Measurements from ENCODE around the gene NIP7. TPM values are rescaled to one million over a fixed set of nuclear protein-coding genes. Genes with fewer than 3 reads are reported as not detected.

NIP7 gene
- total RNA-seq, 8 experiments from 2014 or later = 10.2 to 44.6 (median 22.4) TPM

DNA sequence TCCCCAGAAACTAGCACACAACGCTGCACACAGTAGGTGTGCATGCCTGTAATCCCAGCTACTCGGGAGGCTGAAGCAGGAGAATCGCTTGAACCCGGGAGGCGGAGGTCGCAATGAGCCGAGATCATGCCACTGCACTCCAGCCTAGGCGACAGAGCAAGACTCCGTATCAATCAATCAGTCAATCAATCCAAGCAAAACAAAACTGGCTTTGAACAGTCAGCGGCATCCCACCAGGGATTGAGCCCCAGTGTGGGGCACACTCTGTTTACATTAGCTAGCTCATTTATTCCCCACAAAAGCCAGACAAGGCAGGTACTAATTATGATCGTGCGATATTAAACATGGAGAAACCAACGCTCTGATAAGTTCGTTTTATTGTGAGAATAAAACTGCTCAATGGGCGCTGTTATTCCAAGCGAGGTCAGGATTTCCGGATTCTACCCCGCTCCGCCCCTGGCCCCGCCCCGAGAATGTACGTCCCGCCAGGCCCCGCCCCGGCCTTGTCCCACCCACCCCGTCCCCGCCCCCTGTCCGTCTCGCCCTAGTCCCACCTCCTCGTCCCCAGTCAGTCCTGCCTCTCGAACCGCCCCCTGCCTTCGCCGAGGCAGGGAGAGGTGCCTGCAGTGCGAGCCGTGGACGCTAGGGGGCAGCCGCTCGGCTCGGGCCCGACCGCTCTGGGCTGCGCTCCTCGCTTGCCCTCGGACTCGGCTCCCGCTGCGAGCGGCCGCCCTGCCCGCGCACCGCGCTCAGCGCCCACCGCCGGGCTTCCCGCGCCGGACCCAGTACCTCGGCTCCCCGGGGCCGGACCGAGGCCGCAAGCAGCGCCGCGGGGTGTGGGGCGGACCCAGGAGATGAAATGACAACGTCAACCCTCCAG is 28.7 kb upstream of the NIP7 start, which contains the start of gene VPS4A:
Gene VPS4A (plus strand): TSS at position 698 of the 880 bp plus-strand sequence. CDS start 162 bp downstream, at position 860.
- peak; percentile 88 to 99 (median 96) for ATAC-seq (replicated peaks in 6 of 8)
- H3K4me3 ChIP-seq = peak within 1 kb of the TSS; percentile 76 to 98 (median 90)

DNA sequence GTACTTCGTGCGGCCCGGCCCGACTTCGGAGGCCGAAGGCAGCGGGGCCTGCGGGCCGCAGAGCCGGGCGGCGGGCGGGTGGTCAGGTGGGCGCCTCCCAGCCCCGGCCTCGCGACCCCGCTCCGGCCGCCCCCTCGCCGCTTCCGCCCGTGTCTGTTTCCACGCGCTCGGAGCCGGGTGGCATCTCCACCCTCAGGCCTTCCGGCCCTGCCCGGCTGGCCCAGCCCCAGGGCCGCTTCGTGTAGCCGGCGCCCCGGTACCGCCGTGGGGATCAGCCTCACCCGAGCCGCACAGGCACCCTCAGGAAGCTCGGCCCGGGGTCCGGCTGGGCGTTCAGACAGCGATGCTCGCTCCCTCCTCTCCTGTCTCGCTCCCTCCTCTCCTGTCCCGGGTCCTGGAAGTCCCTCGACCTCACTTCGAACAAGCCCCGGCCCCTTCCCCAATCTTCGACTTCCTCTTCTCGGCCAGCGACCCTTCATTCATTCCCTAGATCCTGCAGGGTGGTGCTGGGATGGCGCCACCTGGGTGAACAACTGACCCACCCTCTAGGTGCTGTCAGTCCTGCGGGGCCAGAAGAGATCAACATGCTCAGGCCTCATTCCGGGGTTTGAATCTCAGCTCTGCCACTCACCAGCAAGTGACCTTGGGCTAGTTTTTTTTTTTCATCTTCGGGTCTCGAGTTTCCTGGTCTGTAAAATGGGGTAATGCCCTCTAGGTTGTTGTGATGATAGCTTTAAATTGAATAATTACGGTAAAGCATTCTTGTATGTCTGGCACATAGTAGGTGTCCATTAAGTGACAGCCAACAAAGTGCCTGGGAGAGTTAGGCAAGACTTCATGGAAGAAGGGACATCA is 27.8 kb upstream of the NIP7 start:
- Histone ChIP-seq H3K4me1 (replicated peaks in 1 of 2) (peaks cover 6% of the 10 kb centered on the region in 2 donors), H3K27ac (peak overlapping the region; percentile 74 to 81), H3K4me3 (peak overlapping the region; percentile 76 to 98 (median 90))
- WGBS, 10 experiments = 0 to 33% (median 5%) methylated on average over 1 to 14 of the region's 59 CpGs; no CpG with 5 or more reads in 2 of the 10 experiments
- ATAC-seq (replicated peaks in 6 of 8) = peak; percentile 54 to 68 (median 60)
- in situ Hi-C loops (cut with MboI; ENCODE audit: low pct_unique_long_range_greater_than_20kb in 2 of 9, low sequenced_read_pairs in 9 of 9, unreplicated experiment in 9 of 9) = no loop called here

More for the DNA sequence above, 28.7 kb upstream of the NIP7 start, which contains the start of gene VPS4A:
- WGBS, 10 experiments = 37 to 100% (median 89%) methylated on average over 1 to 7 of the region's 70 CpGs; no CpG with 5 or more reads in 6 of the 10 experiments
- H3K27ac ChIP-seq = peak within 1 kb of the TSS; percentile 74 to 81
- peaks cover 6% of the 10 kb centered on the region in 2 donors for H3K4me1 ChIP-seq (replicated peaks in 1 of 2)
- in situ Hi-C loops (cut with MboI; ENCODE audit: low pct_unique_long_range_greater_than_20kb in 2 of 9, low sequenced_read_pairs in 9 of 9, unreplicated experiment in 9 of 9) = no loop called here

GRCh38 chr16:69313469-69313868 is 26.1 kb upstream of the NIP7 start:
- 77 to 100% (median 96%) methylated on average over 2 to 5 of the region's 5 CpGs; no CpG with 5 or more reads in 2 of the 10 experiments for WGBS, 10 experiments
- in situ Hi-C loops (cut with MboI; ENCODE audit: low pct_unique_long_range_greater_than_20kb in 2 of 9, low sequenced_read_pairs in 9 of 9, unreplicated experiment in 9 of 9) = no loop called here
- H3K4me3 ChIP-seq = no peak overlapping the region
- no peak overlapping the region for H3K27ac ChIP-seq
- ATAC-seq (replicated peaks in 6 of 8) = no peak
- H3K4me1 ChIP-seq (replicated peaks in 1 of 2) = peaks cover 6% of the 10 kb centered on the region in 2 donors

DNA sequence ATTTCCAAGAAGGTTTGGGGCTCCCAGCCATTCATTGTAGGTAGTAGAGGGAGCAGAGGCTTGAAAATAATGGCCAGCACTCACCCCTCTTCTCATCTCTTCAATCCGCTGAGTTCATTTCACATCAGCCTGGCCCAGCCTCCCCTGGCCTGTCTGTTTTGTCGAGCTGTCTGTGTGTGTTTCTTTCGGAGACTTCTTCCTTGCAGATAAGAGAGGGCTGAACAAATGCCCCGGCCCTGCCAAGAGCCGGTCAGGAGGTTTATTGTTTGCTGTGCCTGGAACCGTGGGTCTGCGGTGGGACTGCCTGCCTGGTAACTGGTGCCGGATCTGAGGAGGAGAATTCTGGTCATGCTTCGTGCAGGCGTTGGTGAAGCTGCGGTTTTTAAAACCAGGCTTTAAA is 25.0 kb upstream of the NIP7 start:
- 78 to 100% (median 95%) methylated on average over 1 to 8 of the region's 11 CpGs; no CpG with 5 or more reads in 2 of the 10 experiments for WGBS, 10 experiments
- Histone ChIP-seq H3K4me1 (replicated peaks in 1 of 2) (peaks cover 6% of the 10 kb centered on the region in 2 donors), H3K4me3 (no peak overlapping the region), H3K27ac (no peak overlapping the region)
- no peak for ATAC-seq (replicated peaks in 6 of 8)
- in situ Hi-C loops (cut with MboI; ENCODE audit: low pct_unique_long_range_greater_than_20kb in 2 of 9, low sequenced_read_pairs in 9 of 9, unreplicated experiment in 9 of 9) = no loop called here

DNA sequence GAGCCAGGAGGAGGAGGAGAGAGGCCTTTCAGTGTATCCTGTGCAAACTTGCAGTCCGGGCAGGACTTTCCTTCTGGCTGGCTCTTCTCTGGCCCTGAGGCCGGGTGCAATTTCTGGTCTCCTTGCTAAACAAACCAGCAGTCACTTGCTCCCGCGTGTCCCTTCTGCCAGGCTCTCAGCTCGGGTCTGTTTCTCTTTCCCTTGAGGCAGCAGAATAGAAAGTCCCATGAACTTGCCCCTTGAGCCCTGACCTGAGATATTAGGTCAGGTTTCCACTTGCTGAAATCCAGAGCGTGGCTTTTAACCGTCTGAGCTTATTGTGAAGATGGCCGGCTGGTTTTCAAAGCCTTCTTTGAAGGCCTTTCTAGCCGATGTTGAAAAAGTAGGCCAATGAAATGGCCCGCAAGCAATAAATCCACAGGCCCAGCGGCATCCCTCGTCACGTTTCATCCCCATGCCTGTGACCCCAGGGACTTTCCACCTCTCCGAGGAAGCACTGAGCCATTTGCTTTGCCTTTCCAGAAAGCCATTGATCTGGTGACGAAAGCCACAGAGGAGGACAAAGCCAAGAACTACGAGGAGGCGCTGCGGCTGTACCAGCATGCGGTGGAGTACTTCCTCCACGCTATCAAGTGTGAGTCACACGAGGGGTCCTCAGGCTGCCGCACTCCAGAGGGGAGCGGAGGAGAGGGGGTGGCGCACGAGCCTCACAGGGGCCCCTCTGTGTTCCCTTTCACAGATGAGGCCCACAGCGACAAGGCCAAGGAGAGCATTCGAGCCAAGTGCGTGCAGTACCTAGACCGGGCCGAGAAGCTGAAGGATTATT is 23.9 kb upstream of the NIP7 start:
- Histone ChIP-seq H3K27ac (peak overlapping the region in 1 of 2 donors; percentile 69), H3K4me3 (no peak overlapping the region), H3K4me1 (replicated peaks in 1 of 2) (peaks cover 6% of the 10 kb centered on the region in 2 donors)
- ATAC-seq (replicated peaks in 6 of 8) = no peak
- WGBS, 10 experiments = 67 to 100% (median 83%) methylated on average over 2 to 16 of the region's 30 CpGs; no CpG with 5 or more reads in 1 of the 10 experiments
- in situ Hi-C loops (cut with MboI; ENCODE audit: low pct_unique_long_range_greater_than_20kb in 2 of 9, low sequenced_read_pairs in 9 of 9, unreplicated experiment in 9 of 9) = no loop called here

GRCh38 chr16:69316595-69317034 is 23.0 kb upstream of the NIP7 start:
- Histone ChIP-seq H3K27ac (no peak overlapping the region), H3K4me1 (replicated peaks in 1 of 2) (peaks cover 6% of the 10 kb centered on the region in 2 donors), H3K4me3 (no peak overlapping the region)
- in situ Hi-C loops (cut with MboI; ENCODE audit: low pct_unique_long_range_greater_than_20kb in 2 of 9, low sequenced_read_pairs in 9 of 9, unreplicated experiment in 9 of 9) = no loop called here
- WGBS, 10 experiments = 40 to 100% methylated on average over 1 of the region's 17 CpGs; no CpG with 5 or more reads in 8 of the 10 experiments
- ATAC-seq (replicated peaks in 6 of 8) = no peak

- no peaks in the 10 kb centered on the region for H3K4me1 ChIP-seq (replicated peaks in 1 of 2)
- H3K4me3 ChIP-seq = no peak overlapping the region
- 90 to 100% (median 98%) methylated on average over 1 to 15 of the region's 30 CpGs; no CpG with 5 or more reads in 2 of the 10 experiments for WGBS, 10 experiments
- H3K27ac ChIP-seq = no peak overlapping the region
- in situ Hi-C loops (cut with MboI; ENCODE audit: low pct_unique_long_range_greater_than_20kb in 2 of 9, low sequenced_read_pairs in 9 of 9, unreplicated experiment in 9 of 9) = no loop called here
- ATAC-seq (replicated peaks in 6 of 8) = no peak
These were observed 21.2 kb upstream of the NIP7 start for GRCh38 chr16:69318177-69318910.

GRCh38 chr16:69318911-69319289 is 20.7 kb upstream of the NIP7 start:
- in situ Hi-C loops (cut with MboI; ENCODE audit: low pct_unique_long_range_greater_than_20kb in 2 of 9, low sequenced_read_pairs in 9 of 9, unreplicated experiment in 9 of 9) = no loop called here
- no peak for ATAC-seq (replicated peaks in 6 of 8)
- 80 to 84% methylated on average over 2 to 5 of the region's 10 CpGs; no CpG with 5 or more reads in 8 of the 10 experiments for WGBS, 10 experiments
- H3K27ac ChIP-seq = no peak overlapping the region
- H3K4me3 ChIP-seq = no peak overlapping the region
- no peaks in the 10 kb centered on the region for H3K4me1 ChIP-seq (replicated peaks in 1 of 2)

DNA sequence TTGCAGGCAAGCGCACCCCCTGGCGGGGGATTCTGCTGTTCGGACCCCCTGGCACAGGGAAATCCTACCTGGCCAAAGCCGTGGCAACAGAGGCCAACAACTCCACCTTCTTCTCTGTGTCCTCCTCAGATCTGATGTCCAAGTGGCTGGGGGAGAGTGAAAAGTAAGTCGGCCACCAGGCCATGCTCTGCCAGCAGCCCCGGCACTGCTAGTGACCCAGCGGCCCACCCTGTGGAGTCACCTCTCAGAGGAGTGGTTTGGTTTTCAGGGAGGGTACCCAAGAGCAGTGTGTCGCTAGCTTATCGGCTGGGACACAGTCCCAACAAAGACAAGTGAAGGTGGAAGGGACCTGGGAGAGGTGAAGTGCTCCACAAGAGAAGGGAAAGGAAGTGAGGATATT is 20.2 kb upstream of the NIP7 start:
- H3K4me3 ChIP-seq = no peak overlapping the region
- WGBS, 10 experiments = 69 to 100% (median 92%) methylated on average over 2 to 7 of the region's 9 CpGs; no CpG with 5 or more reads in 4 of the 10 experiments
- H3K4me1 ChIP-seq (replicated peaks in 1 of 2) = no peaks in the 10 kb centered on the region
- no peak overlapping the region for H3K27ac ChIP-seq
- in situ Hi-C loops (cut with MboI; ENCODE audit: low pct_unique_long_range_greater_than_20kb in 2 of 9, low sequenced_read_pairs in 9 of 9, unreplicated experiment in 9 of 9) = no loop called here
- no peak for ATAC-seq (replicated peaks in 6 of 8)

DNA sequence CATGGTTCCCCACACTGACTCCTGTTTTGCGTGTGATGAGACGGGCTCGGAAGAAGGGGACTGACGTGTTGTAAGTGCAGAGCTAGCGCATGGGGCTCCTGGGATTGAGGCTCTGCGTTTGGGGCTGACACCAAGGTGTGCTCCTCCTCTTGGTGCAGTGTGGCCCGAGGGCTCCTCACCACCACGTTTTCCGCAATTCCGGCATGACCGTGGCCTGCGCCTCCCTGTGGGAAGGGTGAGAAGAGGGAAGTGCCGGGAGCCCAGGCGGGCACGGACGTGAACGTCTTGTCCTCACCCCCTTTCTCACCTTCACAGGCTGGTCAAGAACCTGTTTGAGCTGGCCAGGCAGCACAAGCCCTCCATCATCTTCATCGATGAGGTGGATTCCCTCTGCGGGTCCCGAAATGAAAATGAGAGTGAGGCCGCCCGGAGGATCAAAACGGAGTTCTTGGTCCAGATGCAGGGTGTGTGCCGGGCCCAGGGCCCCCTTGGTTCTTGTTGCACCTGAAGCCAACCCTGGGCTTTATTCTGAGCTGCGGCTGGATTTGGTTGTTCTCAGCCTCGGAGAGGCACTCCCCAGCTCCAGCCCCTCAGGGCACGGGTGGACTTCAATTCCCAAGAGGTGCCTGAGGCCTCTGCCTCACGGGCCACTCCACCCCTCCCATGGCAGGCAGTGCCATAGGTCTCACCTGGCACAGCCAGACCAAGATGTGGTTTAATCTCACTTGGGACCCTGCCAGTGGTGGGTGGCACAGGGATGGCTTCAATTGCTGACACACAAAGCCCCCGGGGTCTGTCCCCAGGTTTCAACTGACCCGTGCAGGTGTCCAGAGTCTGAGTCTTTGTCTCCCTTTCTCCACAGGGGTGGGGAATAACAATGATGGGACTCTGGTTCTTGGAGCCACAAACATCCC is 19.5 kb upstream of the NIP7 start:
- H3K4me1 ChIP-seq (replicated peaks in 1 of 2) = no peaks in the 10 kb centered on the region
- in situ Hi-C loops (cut with MboI; ENCODE audit: low pct_unique_long_range_greater_than_20kb in 2 of 9, low sequenced_read_pairs in 9 of 9, unreplicated experiment in 9 of 9) = no loop called here
- no peak overlapping the region for H3K27ac ChIP-seq
- WGBS, 10 experiments = 84 to 100% (median 92%) methylated on average over 2 to 13 of the region's 30 CpGs; no CpG with 5 or more reads in 4 of the 10 experiments
- H3K4me3 ChIP-seq = no peak overlapping the region
- no peak for ATAC-seq (replicated peaks in 6 of 8)

GRCh38 chr16:69320740-69321073 is 18.9 kb upstream of the NIP7 start:
- Histone ChIP-seq H3K27ac (no peak overlapping the region), H3K4me3 (no peak overlapping the region), H3K4me1 (replicated peaks in 1 of 2) (no peaks in the 10 kb centered on the region)
- in situ Hi-C loops (cut with MboI; ENCODE audit: low pct_unique_long_range_greater_than_20kb in 2 of 9, low sequenced_read_pairs in 9 of 9, unreplicated experiment in 9 of 9) = no loop called here
- WGBS, 10 experiments = 20 to 100% (median 68%) methylated on average over 1 to 3 of the region's 13 CpGs; no CpG with 5 or more reads in 3 of the 10 experiments
- ATAC-seq (replicated peaks in 6 of 8) = no peak

Data from motor neuron (in vitro differentiated cells).